HEK293 (cell line): ENCODE results near the gene CSRP1.

Source experiments
- CTCF ChIP-seq: fragments of 450-650 bp; formaldehyde crosslinking; IDR thresholded peaks from 2 replicates; pipeline ENCODE4 v1.5.1; 2016; ENCODE audit warnings: missing biosample characterization, missing genetic modification characterization
- KLF10 ChIP-seq: fragments of 450-650 bp; IDR thresholded peaks from 2 replicates; pipeline ENCODE4 v1.5.1; 2018; ENCODE audit warnings: missing biosample characterization, mild to moderate bottlenecking, missing genetic modification characterization
- MYNN ChIP-seq: fragments of 450-650 bp; formaldehyde crosslinking; IDR thresholded peaks from 2 replicates; pipeline ENCODE4 v1.5.1; 2016; ENCODE audit warnings: missing biosample characterization, missing genetic modification characterization, borderline replicate concordance
- ZBTB11 ChIP-seq: fragments of 450-650 bp; formaldehyde crosslinking; conservative IDR thresholded peaks from 2 replicates; pipeline ENCODE4 v1.5.1; 2016; ENCODE audit warnings: low read depth, missing biosample characterization, missing genetic modification characterization
- ZBTB44 ChIP-seq: fragments of 450-650 bp; IDR thresholded peaks from 2 replicates; pipeline ENCODE4 v1.5.1; 2018; ENCODE audit warnings: missing biosample characterization, mild to moderate bottlenecking, missing genetic modification characterization
- ZNF214 ChIP-seq: fragments of 450-650 bp; formaldehyde crosslinking; IDR thresholded peaks from 2 replicates; pipeline ENCODE4 v1.5.1; 2017; ENCODE audit warnings: missing biosample characterization, mild to moderate bottlenecking, missing genetic modification characterization, borderline replicate concordance
- ZNF350 ChIP-seq: fragments of 450-650 bp; formaldehyde crosslinking; IDR thresholded peaks from 2 replicates; pipeline ENCODE4 v1.5.0; 2017; ENCODE audit warnings: missing biosample characterization, mild to moderate bottlenecking, missing genetic modification characterization
- ZNF354C ChIP-seq: fragments of 450-650 bp; formaldehyde crosslinking; IDR thresholded peaks from 2 replicates; pipeline ENCODE4 v1.5.1; 2016; ENCODE audit warnings: missing biosample characterization, missing genetic modification characterization, low read depth, borderline replicate concordance
- ZNF660 ChIP-seq: fragments of 450-650 bp; IDR thresholded peaks from 2 replicates; pipeline ENCODE4 v1.5.1; 2018; ENCODE audit warnings: missing biosample characterization, mild to moderate bottlenecking, missing genetic modification characterization

- TF ChIP-seq ZNF214 (no peak), ZNF354C (tag by site-specific recombination) (no peak), KLF10 (tag by site-specific recombination) (no peak), ZNF350 (tag by site-specific recombination) (no peak), CTCF (no peak), ZBTB11 (tag by site-specific recombination) (no peak), ZNF660 (no peak), ZBTB44 (tag by site-specific recombination) (no peak), MYNN (no peak)
Measured at GRCh38 chr1:201513498-201514243, 6.7 kb upstream of the CSRP1 start.
